HepG2 (cell line): ENCODE results near the gene MID1. TPM values are rescaled to one million over a fixed set of nuclear protein-coding genes. Genes with fewer than 3 reads are reported as not detected.

Source experiments
- ATAC-seq: fragments of 200-7000 bp; cut with Tn5 transposase; 3 replicates; pipeline ENCODE4 v1.9.1; 2020; ENCODE audit warnings: mild to moderate bottlenecking, moderate library complexity
- BruUV-seq: library from RNA; stranded (reverse); fragments of 400-500 nt; replicated peaks from 2 replicates; lab custom pipeline; 2021; lab: Mats Ljungman, UMichigan
- CTCF ChIA-PET: fragments of 300-600 bp; formaldehyde crosslinking; extraction: SDS; loops from one replicate; lab custom pipeline; 2021; ENCODE audit warnings: low total read pairs, inconsistent platforms, low intra/inter-chr PET ratio; lab: Yijun Ruan, JAX
- POLR2A ChIA-PET: fragments of 350-600 bp; sonication (Branson Sonifier 250); formaldehyde crosslinking; loops from one replicate; lab custom pipeline; 2020; ENCODE audit warnings: antibody characterized with exemption, inconsistent platforms; lab: Yijun Ruan, JAX
- DNase-seq: peaks from one replicate; pipeline ENCODE4 v3.0.0-alpha.2; 2015; ENCODE audit warnings: low spot score
- FAIRE-seq: peaks from 3 replicates; lab custom pipeline; 2011; peaks lifted over from hg19 to GRCh38; lab: Jason Lieb, UNC
- H2AFZ ChIP-seq: one replicate; pipeline ENCODE4 v1.6.1; 2011; ENCODE audit warnings: low read length, inconsistent platforms
- H3K27ac ChIP-seq: fragments of 300-600 bp; 3 replicates; pipeline ENCODE4 v1.8.0; 2011; ENCODE audit warnings: mixed run types, mild to moderate bottlenecking, mixed read lengths, low read length, inconsistent platforms; ENCODE audit not compliant: insufficient read depth; ENCODE audit errors: extremely low read length
- H3K27me3 ChIP-seq, 2 experiments: fragments of 200-600 bp in 1 of 2; 2 replicates in 1 of 2; 3 replicates in 1 of 2; pipeline versions ENCODE4 v1.6.0 to v1.8.0; 2011; ENCODE audit warnings: low read length in 2 of 2, mild to moderate bottlenecking in 2 of 2, moderate library complexity in 2 of 2, inconsistent platforms in 1 of 2; ENCODE audit not compliant: insufficient read depth in 2 of 2, control insufficient read depth in 1 of 2
- H3K36me3 ChIP-seq, 2 experiments: fragments of 200-600 bp in 1 of 2; replicated peaks in 1 of 2; 2 replicates in 1 of 2; 3 replicates in 1 of 2; pipeline versions ENCODE4 v1.5.1 to v1.8.0; 2011; ENCODE audit warnings: low read length in 2 of 2, inconsistent platforms in 1 of 2; ENCODE audit not compliant: insufficient read depth in 2 of 2, control insufficient read depth in 1 of 2
- H3K4me1 ChIP-seq: 2 replicates; pipeline ENCODE4 v1.5.1; 2012; ENCODE audit warnings: low read length, inconsistent platforms; ENCODE audit not compliant: insufficient read depth
- H3K4me2 ChIP-seq: 2 replicates; pipeline ENCODE4 v1.6.0; 2011; ENCODE audit warnings: low read depth, low read length, inconsistent platforms
- H3K4me3 ChIP-seq, 3 experiments: fragments of 200-600 bp in 1 of 3; sonication (generic), shearing (Covaris generic) in 1 of 3; replicated peaks in 1 of 3; 2 replicates each; pipeline ENCODE4 v1.5.1; 2011 to 2016; ENCODE audit warnings: low read length in 3 of 3, inconsistent platforms in 2 of 3, low read depth in 2 of 3, mild to moderate bottlenecking in 2 of 3, control low read depth in 1 of 3, mixed read lengths in 1 of 3; ENCODE audit not compliant: insufficient read depth in 1 of 3
- H3K79me2 ChIP-seq: one replicate; pipeline ENCODE4 v1.6.1; 2011; ENCODE audit warnings: low read length, inconsistent platforms; ENCODE audit not compliant: insufficient read depth
- H3K9ac ChIP-seq: 2 replicates; pipeline ENCODE4 v1.6.0; 2011; ENCODE audit warnings: mild to moderate bottlenecking, low read depth, low read length, inconsistent platforms; ENCODE audit not compliant: insufficient read depth
- H3K9me3 ChIP-seq: 2 replicates; pipeline ENCODE4 v1.5.1; 2012; ENCODE audit warnings: mild to moderate bottlenecking, low read length
- H4K20me1 ChIP-seq: 2 replicates; pipeline ENCODE4 v1.6.0; 2011; ENCODE audit warnings: inconsistent platforms, mild to moderate bottlenecking, low read length, moderate library complexity; ENCODE audit not compliant: insufficient read depth
- FOXP1 ChIP-seq, 2 experiments: fragments of 450-650 bp in 1 of 2; IDR thresholded peaks; 2 replicates each; pipeline ENCODE4 v1.6.1; 2017 to 2018; ENCODE audit warnings: antibody characterized with exemption in 1 of 2
- GTF2F1 ChIP-seq: fragments of 150-350 bp; IDR thresholded peaks from 2 replicates; pipeline ENCODE4 v1.6.1; 2014; ENCODE audit warnings: low read length
- HMG20B ChIP-seq: conservative IDR thresholded peaks from 2 replicates; pipeline ENCODE4 v1.6.1; 2016; ENCODE audit warnings: missing genetic modification reagents, missing compliant biosample characterization
- NBN ChIP-seq: fragments of 450-650 bp; conservative IDR thresholded peaks from 2 replicates; pipeline ENCODE4 v1.6.1; 2017
- SOX13 ChIP-seq, 3 experiments: fragments of 450-650 bp in 1 of 3; sonication (generic) in 1 of 3; formaldehyde crosslinking in 1 of 3; IDR thresholded peaks in 2 of 3; conservative IDR thresholded peaks in 1 of 3; 2 replicates each; pipeline versions ENCODE4 v1.5.0 to v1.6.1; 2016 to 2020; ENCODE audit warnings: antibody characterized with exemption in 1 of 3, mild to moderate bottlenecking in 1 of 3, missing compliant biosample characterization in 1 of 3, missing genetic modification reagents in 1 of 3, moderate library complexity in 1 of 3
- ZBTB40 ChIP-seq, 2 experiments: fragments of 450-650 bp in 1 of 2; sonication (generic) in 1 of 2; formaldehyde crosslinking in 1 of 2; IDR thresholded peaks; 2 replicates each; pipeline versions ENCODE4 v1.6.1 to v1.8.0; 2016 to 2022; ENCODE audit warnings: antibody characterized with exemption in 1 of 2, mild to moderate bottlenecking in 1 of 2, missing genetic modification reagents in 1 of 2
- ZNF460 ChIP-seq: sonication (generic); formaldehyde crosslinking; IDR thresholded peaks from 2 replicates; pipeline ENCODE4 v1.5.1; 2020; ENCODE audit warnings: missing genetic modification reagents, mild to moderate bottlenecking, borderline replicate concordance
- ZNF615 ChIP-seq: sonication (generic); formaldehyde crosslinking; IDR thresholded peaks from 2 replicates; pipeline ENCODE4 v1.5.0; 2020; ENCODE audit warnings: mild to moderate bottlenecking, missing genetic modification reagents, borderline replicate concordance
- WGBS: methylation state at CpG from one replicate; pipeline ENCODE4 v1.1.6; 2017; ENCODE audit warnings: low lambda C conversion rate; 5-methylcytosine and 5-hydroxymethylcytosine counted together
- in situ Hi-C: cut with HindIII; loops from 2 replicates; pipeline ENCODE4 v1.10.0; 2017; ENCODE audit warnings: low pct_unique_long_range_greater_than_20kb; ENCODE audit not compliant: extremely low pct_ligation_motif_present
- intact Hi-C: fragments of 100-400 bp; cut with micrococcal nuclease; formaldehyde crosslinking; loops from one replicate; pipeline ENCODE4 v1.10.0; 2022; ENCODE audit not compliant: unreplicated experiment
- polyA plus RNA-seq, 8 experiments: library from polyadenylated mRNA; depleted of rRNA in 3 of 8; stranded (reverse) in 7 of 8; unstranded in 1 of 8; fragments of >200 nt; fragmentation: Illumina TruSeq in 4 of 8; extraction: Trizol in 4 of 8; gene quantifications; 2 replicates each; pipeline versions ENCODE4 v1.2.1 to v1.2.3, GENCODE V29; 2011 to 2016; ENCODE audit warnings: low read depth in 4 of 8, missing spikeins in 1 of 8, mixed read lengths in 1 of 8; ENCODE audit not compliant: insufficient read depth in 1 of 8
- total RNA-seq, 5 experiments: library from RNA; depleted of rRNA; stranded (reverse); fragments of >200 nt; fragmentation: Illumina TruSeq; extraction: Trizol; gene quantifications; 2 replicates each; pipeline ENCODE4 v1.2.3, GENCODE V29; 2016; ENCODE audit warnings: low read depth in 1 of 5

Gene MID1
- total and polyA plus RNA-seq, 2 of the 13 experiments (the other 11 are each of a cell fraction or from before 2014, with no cell fraction given), result 0.86 to 1.1 TPM

GRCh38 chrX:10467793-10468192 lies 152.6 kb downstream of the MID1 start (continued):
- TF ChIP-seq ZNF615 (CRISPR knock-in tag), result no peak
- no peak for TF ChIP-seq GTF2F1
- TF ChIP-seq ZNF460, result no peak
- TF ChIP-seq HMG20B (CRISPR knock-in tag), result no peak
- no peak for TF ChIP-seq SOX13 (IDR thresholded peaks at IDR 0.05)
- TF ChIP-seq SOX13 (CRISPR knock-in tag; conservative IDR thresholded peaks at IDR 0.05 in 1 of 2, IDR thresholded peaks at IDR 0.05 in 1 of 2), result no peak
- TF ChIP-seq NBN, result no peak
- TF ChIP-seq, all 625 proteins: peak for 0

GRCh38 chrX:10465254-10465653 lies 155.1 kb downstream of the MID1 start:
- Histone ChIP-seq H3K9ac (no peak overlapping the region), H3K79me2 (no peaks in the 10 kb centered on the region), H2AFZ (no peak overlapping the region), H3K4me2 (no peak overlapping the region), H3K9me3 (no peaks in the 10 kb centered on the region), H4K20me1 (no peaks in the 10 kb centered on the region)
- 100% methylated on average over 2 of the region's 2 CpGs for WGBS
- no peak for ATAC-seq
- POLR2A ChIA-PET, result no interaction called here
- in situ Hi-C loops, result no loop called here
- TF ChIP-seq ZBTB40 (IDR thresholded peaks at IDR 0.05) (no peak), ZBTB40 (CRISPR knock-in tag; IDR thresholded peaks at IDR 0.05) (no peak), FOXP1 (IDR thresholded peaks at IDR 0.05) (no peak), FOXP1 (CRISPR knock-in tag; IDR thresholded peaks at IDR 0.05) (no peak)
- TF ChIP-seq, all 625 proteins: peak for 0
- intact Hi-C loops, result no loop called here
- Histone ChIP-seq H3K4me3 (no peak overlapping the region), H3K27me3 (no peaks in the 10 kb centered on the region), H3K4me1 (no peaks in the 10 kb centered on the region), H3K36me3 (no peaks in the 10 kb centered on the region), H3K27ac (no peak overlapping the region)
- FAIRE-seq (no peak), DNase-seq (no peak)
- CTCF ChIA-PET, result no interaction called here
- BruUV-seq, result no TSS peak
